ENCODE measurements around the gene TMEM255A. TPM values are rescaled to one million over a fixed set of nuclear protein-coding genes. Genes with fewer than 3 reads are reported as not detected.

The TMEM255A gene
- total and polyA plus RNA-seq, 2 experiments from 2014 or later: 0.21 to 0.28 TPM

DNA sequence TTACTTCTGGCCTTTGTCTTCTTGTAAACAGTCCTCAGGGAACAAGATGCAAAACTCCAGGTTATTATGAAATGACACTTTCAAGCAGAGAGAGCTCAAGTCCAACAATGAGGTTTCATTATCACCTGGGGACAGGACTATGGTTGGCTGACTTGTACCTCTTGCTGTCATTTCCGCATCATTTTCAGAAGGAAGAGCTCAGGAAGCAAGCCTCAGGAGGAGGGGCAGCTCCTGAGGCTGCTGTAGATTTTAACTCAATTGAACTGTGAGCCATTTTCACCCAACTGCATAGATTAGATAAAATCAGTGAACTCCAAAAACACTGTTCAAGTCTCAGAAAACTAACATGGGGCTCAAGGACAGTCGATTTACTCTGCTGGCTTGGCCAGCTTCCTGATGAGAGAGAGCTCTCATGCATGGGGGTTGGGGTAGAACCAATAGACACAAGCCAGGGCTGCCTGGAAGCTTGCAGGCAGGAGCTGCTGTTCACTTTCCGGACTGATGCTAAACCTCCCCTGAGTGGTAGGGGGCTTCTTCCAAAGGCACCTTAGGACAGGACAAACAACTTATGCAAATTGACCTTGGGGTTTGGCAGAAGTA lies 23.6 kb downstream of the TMEM255A start:
- Histone ChIP-seq H3K4me1 (ENCODE audit: insufficient read depth) (no peaks in the 10 kb centered on the region), H3K27ac (ENCODE audit: low read depth) (no peak overlapping the region), H3F3A (replicated peaks; ENCODE audit: low read depth) (no peaks in the 10 kb centered on the region), H3K4me2 (no peak overlapping the region), H3K27me3 (ENCODE audit: insufficient read depth) (no peaks in the 10 kb centered on the region), H3K9me2 (ENCODE audit: insufficient read depth) (no peaks in the 10 kb centered on the region), H3K4me3 (no peak overlapping the region), H3K79me2 (replicated peaks; ENCODE audit: insufficient read depth) (no peaks in the 10 kb centered on the region), H4K20me1 (replicated peaks; ENCODE audit: insufficient read depth) (no peaks in the 10 kb centered on the region), H3K36me3 (ENCODE audit: insufficient read depth) (no peaks in the 10 kb centered on the region), H2AFZ (no peak overlapping the region)
- no peak overlapping the region for H3K27ac Mint-ChIP-seq
- H3K4me3 Mint-ChIP-seq: no peak overlapping the region
- H3K36me3 Mint-ChIP-seq (ENCODE audit: low read depth): no peaks in the 10 kb centered on the region; the same call in 2 of the 3 replicates
- no peak for DNase-seq (ENCODE audit: low spot score)
- no peak for ATAC-seq
- H3K9me3 Mint-ChIP-seq: no peaks in the 10 kb centered on the region
- H3K27me3 Mint-ChIP-seq (ENCODE audit: insufficient read depth, low read depth, poor library complexity): peaks cover 3% of the 10 kb centered on the region
- TF ChIP-seq POLR2AphosphoS5 (IDR thresholded peaks at IDR 0.05; ENCODE audit: low read depth) (no peak), EZH2 (IDR thresholded peaks at IDR 0.05; ENCODE audit: low read depth, unreplicated experiment) (no peak), ZNF331 (CRISPR knock-in tag; IDR thresholded peaks at IDR 0.05; ENCODE audit: low read depth) (no peak), JUNB (IDR thresholded peaks at IDR 0.05; ENCODE audit: unreplicated experiment) (no peak)
- TF ChIP-seq, protein P1, sequence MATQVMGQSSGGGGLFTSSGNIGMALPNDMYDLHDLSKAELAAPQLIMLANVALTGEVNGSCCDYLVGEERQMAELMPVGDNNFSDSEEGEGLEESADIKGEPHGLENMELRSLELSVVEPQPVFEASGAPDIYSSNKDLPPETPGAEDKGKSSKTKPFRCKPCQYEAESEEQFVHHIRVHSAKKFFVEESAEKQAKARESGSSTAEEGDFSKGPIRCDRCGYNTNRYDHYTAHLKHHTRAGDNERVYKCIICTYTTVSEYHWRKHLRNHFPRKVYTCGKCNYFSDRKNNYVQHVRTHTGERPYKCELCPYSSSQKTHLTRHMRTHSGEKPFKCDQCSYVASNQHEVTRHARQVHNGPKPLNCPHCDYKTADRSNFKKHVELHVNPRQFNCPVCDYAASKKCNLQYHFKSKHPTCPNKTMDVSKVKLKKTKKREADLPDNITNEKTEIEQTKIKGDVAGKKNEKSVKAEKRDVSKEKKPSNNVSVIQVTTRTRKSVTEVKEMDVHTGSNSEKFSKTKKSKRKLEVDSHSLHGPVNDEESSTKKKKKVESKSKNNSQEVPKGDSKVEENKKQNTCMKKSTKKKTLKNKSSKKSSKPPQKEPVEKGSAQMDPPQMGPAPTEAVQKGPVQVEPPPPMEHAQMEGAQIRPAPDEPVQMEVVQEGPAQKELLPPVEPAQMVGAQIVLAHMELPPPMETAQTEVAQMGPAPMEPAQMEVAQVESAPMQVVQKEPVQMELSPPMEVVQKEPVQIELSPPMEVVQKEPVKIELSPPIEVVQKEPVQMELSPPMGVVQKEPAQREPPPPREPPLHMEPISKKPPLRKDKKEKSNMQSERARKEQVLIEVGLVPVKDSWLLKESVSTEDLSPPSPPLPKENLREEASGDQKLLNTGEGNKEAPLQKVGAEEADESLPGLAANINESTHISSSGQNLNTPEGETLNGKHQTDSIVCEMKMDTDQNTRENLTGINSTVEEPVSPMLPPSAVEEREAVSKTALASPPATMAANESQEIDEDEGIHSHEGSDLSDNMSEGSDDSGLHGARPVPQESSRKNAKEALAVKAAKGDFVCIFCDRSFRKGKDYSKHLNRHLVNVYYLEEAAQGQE (IDR thresholded peaks at IDR 0.05; ENCODE audit: unreplicated experiment): no peak
- H3K4me1 Mint-ChIP-seq: peaks cover 15% of the 10 kb centered on the region; the same call in 2 of the 3 replicates

DNA sequence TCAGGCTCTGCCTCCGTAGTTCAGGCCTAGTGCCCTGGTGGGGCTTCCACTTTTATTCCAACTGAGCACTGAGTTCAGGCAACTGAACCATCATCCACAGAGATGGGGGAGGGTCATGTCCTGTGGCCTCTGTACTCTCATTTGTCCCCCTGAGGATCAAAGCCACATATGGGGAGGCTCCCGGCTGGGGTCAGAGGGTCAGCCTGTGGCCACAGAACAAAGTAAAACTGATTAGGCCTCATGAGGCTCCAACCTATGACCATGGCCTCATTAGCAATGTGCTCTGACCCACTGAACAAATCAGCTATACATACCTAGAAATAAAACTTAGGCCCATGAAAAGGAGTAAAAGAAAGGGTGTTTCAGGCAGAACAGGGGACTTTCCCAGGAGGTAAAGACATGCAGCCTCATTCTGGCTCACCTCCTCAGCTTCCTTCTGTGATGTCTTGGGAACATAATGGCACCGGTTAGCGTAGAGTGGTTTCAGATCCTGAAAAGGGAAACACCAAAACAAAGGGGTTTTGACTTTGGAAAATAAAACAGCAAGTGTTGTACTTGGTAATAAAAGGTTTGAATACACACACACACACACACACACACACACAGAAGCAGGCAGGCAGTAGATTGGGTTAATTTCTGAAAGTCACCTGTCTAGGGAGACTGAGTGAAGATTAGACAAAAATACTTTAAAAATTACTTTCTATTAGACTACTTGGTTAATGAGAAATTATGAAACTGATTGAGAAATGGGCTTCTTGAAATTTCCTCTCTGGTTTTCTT lies 24.3 kb downstream of the TMEM255A start:
- DNase-seq (ENCODE audit: low spot score): no peak
- no peak overlapping the region for H3K27ac Mint-ChIP-seq
- peaks cover 15% of the 10 kb centered on the region; the same call in 2 of the 3 replicates for H3K4me1 Mint-ChIP-seq
- H4K20me1 ChIP-seq (replicated peaks; ENCODE audit: insufficient read depth): no peaks in the 10 kb centered on the region
- H3K36me3 Mint-ChIP-seq (ENCODE audit: low read depth): no peaks in the 10 kb centered on the region; the same call in 2 of the 3 replicates
- no peaks in the 10 kb centered on the region for H3K79me2 ChIP-seq (replicated peaks; ENCODE audit: insufficient read depth)
- ATAC-seq: no peak
- no peaks in the 10 kb centered on the region for H3K9me3 Mint-ChIP-seq
- no peak overlapping the region for H3K4me2 ChIP-seq
- no peaks in the 10 kb centered on the region for H3K4me1 ChIP-seq (ENCODE audit: insufficient read depth)
- H3K36me3 ChIP-seq (ENCODE audit: insufficient read depth): no peaks in the 10 kb centered on the region
- H3K9me2 ChIP-seq (ENCODE audit: insufficient read depth): no peaks in the 10 kb centered on the region
- H3K27me3 ChIP-seq (ENCODE audit: insufficient read depth): no peaks in the 10 kb centered on the region
- no peak overlapping the region for H3K27ac ChIP-seq (ENCODE audit: low read depth)
- TF ChIP-seq, protein P2, sequence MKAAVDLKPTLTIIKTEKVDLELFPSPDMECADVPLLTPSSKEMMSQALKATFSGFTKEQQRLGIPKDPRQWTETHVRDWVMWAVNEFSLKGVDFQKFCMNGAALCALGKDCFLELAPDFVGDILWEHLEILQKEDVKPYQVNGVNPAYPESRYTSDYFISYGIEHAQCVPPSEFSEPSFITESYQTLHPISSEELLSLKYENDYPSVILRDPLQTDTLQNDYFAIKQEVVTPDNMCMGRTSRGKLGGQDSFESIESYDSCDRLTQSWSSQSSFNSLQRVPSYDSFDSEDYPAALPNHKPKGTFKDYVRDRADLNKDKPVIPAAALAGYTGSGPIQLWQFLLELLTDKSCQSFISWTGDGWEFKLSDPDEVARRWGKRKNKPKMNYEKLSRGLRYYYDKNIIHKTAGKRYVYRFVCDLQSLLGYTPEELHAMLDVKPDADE (IDR thresholded peaks at IDR 0.05): no peak
- TF ChIP-seq EZH2 (IDR thresholded peaks at IDR 0.05; ENCODE audit: low read depth, unreplicated experiment) (no peak), STAT1 (IDR thresholded peaks at IDR 0.05; ENCODE audit: unreplicated experiment) (no peak), ZNF331 (CRISPR knock-in tag; IDR thresholded peaks at IDR 0.05; ENCODE audit: low read depth) (no peak)
- TF ChIP-seq, protein P1 (IDR thresholded peaks at IDR 0.05; ENCODE audit: unreplicated experiment): no peak
- H3F3A ChIP-seq (replicated peaks; ENCODE audit: low read depth): no peaks in the 10 kb centered on the region
- H2AFZ ChIP-seq: no peak overlapping the region
- no peak overlapping the region for H3K4me3 Mint-ChIP-seq
- peaks cover 3% of the 10 kb centered on the region for H3K27me3 Mint-ChIP-seq (ENCODE audit: insufficient read depth, low read depth, poor library complexity)
- no peak overlapping the region for H3K4me3 ChIP-seq
